RKO (cell line): ENCODE measurements around the gene HIF3A.

Experiments used
- DNase-seq: peaks from one replicate; pipeline ENCODE4 v3.0.0-alpha.2; 2016; ENCODE audit warnings: low spot score

HIF3A gene

DNA sequence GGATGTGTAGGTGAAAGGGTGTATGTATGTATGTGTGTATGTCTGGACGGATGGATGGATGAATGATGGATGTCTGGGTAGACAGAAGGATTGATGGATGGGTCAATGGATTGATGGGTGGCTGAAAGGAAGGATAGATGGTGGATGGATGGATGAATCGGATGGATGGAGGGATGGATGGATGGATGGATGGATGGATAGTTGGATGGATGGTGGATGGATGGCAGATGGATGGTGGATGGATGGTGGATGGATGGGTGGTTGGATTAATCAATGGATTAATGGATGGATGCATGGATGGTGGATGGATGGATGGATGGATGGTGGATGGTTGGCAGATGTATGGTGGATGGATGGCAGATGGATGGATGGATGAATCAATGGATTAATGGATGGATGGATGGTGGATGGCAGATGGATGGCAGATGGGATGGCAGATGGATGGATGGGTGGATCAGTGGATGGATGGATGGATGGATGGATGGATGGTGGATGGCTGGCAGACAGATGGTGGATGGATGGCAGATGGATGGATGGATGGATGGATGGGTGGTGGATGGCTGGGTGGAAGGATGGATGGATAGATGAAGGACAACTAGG, 33.6 kb downstream of the HIF3A start:
- no peak for DNase-seq

DNA sequence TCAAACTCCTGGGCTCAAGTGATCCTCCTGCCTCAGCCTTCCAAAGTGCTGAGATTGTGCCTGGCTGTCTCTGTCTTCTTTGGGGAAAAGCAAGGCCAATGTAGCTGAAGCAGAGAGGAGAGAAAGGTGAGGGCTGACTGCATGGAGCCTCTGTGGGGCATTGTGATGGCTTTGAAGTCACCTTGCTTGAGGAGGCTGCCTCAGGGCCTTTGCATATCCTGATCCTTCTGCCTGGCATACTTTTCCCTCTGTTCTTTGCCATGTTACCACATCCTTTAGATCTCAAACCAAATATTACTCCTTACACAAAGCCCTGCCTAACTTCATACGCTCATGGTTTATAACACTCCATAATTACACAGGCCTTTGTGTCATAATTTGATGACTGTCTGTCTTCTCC, 40.6 kb downstream of the HIF3A start:
- no peak for DNase-seq

DNA sequence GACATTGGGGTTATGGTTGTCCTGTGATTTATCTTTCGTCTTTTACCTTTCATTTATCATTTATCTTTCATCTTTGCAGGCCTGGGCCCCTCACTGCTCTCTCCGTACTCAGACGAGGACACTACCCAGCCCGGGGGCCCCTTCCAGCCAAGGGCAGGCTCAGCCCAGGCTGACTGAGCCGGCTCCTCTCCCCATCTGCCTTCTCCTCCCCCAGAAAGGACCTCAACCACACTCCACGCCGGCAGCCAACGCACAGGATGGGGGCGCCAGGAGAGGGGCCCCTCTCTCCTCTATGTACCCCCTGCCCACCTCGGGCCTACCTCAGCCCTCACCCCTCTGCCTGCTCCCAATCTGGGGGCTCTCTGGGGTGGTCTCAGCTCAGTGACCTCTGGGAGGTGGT, 42.6 kb downstream of the HIF3A start:
- no peak for DNase-seq

DNA sequence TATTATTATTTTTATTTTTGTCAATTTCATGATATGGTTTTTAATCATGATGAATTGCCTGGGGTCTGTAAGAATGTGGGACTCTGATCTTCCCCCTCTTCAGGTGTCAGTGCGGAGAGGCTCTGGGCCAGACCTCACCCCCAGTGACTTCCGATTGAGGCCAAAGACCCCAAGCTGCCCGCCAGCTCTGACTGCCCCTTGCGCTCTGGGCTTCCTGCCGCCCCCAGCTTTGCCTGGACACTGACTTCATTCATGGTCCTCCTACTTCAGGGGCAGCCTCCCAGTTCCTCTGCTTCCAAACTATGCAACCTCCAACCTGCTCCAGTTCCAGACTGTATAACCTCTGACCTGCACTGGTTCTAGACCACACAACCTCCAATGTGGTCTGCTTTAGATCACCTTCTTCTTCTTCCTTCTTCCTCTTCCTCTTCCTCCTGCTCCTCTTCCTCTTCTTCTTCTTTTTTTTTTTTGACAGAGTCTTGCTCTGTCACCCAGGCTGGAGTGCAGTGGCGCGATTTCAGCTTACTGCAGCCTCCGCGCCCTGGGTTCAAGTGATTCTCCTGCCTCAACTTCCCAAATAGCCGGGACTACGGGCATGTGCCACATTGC, 43.3 kb downstream of the HIF3A start:
- no peak for DNase-seq

DNA sequence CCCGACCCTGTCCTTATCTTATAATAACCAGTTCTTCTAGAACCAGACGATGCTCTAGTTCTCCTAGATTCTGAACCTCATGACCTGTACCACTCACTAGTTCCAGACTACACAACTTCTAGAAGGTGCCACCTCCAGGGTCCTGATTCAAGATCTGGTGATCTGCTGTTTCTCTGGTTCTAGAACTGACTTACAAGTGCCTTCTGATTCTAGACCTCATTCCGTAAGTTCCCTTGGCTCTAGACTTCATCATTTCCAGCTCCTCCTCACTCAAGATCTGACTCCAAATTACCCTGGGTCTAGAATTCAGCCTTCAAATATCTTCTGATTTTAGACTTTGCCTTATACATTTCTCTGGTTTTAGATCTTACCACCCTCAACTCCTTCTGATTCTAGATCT, 45.1 kb downstream of the HIF3A start:
- DNase-seq: no peak

DNA sequence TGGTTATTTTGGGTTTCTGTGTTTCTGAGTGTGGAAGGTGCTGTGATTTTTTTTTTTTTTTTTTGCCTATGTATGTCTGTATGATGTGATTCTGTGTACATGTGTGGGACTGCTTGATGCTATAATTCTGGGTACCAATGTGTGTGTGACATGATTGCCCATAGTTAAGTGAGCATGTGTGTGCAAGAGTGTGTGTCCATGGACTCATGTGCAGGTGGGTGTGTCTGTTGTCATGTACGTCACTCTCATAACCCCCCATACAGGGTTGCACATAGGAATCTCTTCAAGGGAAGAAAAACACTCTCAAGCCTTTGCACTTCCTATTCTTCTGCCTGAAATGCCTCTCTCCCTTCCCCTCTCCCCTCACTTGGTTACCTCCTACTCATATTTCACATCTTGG, 47.5 kb downstream of the HIF3A start:
- DNase-seq: no peak

DNA sequence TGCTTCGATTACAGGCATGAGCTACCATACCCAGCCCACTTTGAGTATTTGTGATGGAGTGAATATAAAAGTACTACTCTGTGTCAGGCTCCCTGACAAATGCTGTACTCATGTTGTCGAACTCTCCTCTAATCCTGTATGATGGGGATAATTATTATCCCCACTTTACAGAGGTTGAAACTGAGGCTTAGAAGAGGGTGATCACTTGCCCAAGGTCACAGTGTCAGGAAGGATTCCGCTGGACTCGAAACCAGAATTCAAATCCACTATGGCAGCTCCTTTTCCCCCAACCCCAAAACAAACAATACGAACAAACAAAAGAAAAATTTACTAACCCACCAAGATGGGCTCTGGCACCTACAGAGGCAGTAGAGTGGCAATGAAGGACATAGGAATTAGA, 48.3 kb downstream of the HIF3A start:
- DNase-seq: no peak

DNA sequence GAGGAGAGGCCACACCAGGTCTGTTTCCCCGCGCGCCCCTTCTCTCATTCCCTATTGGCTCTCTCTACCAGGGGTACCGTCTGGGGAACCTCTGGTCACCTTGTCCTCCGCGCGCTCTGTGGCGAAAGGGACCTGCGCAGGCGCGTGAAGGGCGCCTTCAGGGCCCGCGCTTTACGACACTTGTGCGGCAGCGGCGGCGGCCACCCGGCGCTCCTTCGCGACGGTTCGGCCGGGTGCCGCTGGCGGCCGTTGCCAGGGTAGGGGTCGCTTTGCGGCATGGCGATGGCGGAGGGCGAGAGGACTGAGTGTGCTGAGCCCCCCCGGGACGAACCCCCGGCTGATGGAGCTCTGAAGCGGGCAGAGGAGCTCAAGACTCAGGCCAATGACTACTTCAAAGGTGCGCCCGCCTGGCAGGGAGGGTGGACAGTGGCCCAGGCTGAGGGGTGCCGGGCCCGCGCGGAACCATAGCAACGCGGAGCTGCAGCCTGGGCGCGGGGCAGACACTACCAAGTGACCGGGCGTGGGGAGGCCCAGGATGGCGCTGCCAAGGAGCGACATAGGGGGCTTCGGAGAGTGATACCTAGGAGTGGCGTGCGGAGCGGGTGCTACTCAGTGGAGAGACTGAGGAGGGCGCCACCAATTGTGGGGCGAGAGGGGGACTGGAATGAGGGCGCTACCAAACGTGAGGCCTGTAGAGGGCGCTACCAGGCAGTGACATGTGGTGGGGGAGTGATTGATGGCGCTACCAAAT, 50.2 kb downstream of the HIF3A start, which contains the start of gene PPP5C:
Gene PPP5C (plus strand): TSS at position 267 of the 751 bp plus-strand sequence. CDS start 10 bp downstream, at position 277.
- peak; percentile 93 for DNase-seq

DNA sequence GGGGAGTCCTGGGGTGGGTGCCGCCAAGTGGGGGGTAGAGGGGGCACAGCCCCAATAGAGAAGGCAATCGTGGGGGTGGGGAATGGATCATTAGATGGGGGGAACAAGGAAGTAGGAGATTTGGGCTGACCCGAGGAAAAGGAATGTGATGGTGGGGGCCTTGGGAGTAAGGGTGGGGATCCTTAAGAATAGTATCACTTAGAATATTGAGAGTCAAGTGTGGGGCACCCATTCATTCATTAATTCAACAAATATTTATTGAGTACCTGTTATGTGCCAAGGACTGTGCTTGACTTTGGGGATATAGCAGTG, 50.7 kb downstream of the HIF3A start:
- DNase-seq: no peak

DNA sequence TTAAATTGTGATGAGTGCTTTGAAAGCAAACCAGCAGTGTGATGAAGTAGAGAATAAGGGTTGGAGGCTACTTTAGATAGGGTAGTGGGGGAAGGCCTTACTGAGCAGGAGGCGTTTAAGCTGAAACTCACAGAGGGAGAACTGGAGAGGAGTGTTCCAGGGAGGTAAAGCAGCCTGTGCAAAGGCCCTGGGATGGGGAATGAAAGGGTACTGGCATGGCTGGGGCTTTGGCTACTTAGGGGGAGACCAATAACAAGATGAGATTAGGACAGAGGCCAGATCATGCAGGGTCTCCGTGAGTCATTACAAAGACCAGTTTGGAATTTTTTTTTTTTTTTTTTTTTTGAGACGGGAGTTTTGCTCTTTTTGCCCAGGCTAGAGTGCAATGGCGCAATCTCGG, 51.1 kb downstream of the HIF3A start:
- DNase-seq: no peak

DNA sequence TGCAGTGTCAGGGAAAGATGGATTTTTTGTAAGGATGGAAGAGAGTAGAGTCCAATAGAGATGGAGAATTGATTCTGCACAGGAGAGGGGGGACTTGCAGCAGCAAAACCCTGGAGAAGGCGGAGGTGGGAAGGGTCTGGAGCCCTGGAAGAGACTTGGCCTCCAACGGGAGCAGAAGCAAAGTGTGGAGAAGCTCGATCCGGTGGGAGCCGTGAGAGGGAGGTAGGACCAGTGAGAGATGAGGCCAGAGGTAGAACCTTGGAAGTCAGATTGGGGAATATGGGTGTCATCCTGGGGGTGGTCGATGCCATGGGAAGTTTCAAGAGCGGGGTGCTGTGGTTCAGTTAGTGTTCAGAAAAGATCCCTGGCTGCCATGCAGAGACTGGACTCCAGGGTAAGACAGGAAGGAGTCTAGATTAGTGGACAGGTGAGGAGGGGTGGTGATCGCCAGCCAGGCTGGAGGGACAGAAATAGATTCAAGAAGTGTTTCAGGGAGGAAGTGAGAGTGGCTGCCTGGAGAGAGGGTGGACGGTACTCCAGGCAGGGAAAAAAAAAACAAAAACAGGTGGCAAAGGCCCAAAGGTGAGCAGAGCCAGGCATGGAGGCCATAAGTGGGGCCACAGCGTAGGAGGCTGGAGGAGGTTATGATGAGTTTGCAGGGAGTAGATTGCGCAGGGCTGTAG, 52.6 kb downstream of the HIF3A start:
- DNase-seq: no peak

DNA sequence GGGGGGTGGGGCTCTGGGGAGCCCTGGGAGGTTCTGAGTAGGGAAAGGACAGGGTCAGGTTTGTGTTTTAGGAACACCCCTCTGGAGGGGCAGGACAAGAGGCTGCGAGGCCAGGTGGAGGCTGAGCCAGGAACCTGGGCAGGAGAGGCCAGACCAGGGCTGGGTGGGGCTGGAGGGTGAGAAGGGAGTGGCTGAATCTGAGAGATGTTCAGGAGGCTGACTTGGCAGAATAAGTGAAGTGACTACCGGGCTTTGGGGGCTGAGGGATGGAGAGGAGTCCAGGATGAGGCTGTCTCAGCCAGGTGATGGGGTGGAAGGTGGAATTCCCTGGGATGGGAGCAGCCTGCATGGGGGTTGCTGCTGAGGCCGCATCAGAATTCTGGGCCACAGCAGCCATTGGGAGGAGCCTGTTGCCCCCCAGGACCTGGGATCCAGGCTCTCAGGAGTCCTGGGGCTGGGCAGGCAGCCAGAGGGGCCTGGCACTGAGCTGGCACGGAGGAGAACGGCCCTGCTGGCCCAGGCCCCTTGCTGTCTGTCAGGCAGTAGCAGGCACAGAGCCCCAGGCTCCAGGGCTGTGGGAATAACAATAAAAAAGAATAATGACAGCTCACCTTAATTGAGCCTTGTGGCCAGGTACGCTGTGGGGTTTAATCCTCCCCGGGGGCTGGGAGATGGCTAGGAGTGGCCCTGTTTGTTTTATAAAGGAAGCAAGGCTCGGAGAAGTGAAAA, 53.4 kb downstream of the HIF3A start:
- no peak for DNase-seq

DNA sequence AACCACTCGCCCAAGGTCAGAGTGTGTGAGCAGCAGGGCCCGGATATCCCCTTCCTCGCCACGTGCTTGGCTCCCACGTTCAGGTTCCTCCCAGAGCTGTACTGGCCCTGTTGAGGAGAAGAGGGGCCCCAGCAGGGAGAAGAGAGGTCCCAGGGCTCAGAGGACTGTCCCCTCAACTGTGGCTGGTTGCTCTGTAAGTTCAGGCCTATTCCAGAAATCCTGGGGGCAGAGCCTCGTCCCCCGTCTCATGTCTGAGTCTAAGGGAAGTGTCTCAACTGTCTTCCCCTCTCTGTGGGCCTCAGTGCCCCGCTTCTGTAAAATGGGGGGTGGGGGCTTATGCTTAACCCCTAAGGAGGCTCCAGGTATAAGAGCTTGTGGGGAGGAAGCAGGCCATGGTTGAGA, 53.9 kb downstream of the HIF3A start:
- DNase-seq: no peak

DNA sequence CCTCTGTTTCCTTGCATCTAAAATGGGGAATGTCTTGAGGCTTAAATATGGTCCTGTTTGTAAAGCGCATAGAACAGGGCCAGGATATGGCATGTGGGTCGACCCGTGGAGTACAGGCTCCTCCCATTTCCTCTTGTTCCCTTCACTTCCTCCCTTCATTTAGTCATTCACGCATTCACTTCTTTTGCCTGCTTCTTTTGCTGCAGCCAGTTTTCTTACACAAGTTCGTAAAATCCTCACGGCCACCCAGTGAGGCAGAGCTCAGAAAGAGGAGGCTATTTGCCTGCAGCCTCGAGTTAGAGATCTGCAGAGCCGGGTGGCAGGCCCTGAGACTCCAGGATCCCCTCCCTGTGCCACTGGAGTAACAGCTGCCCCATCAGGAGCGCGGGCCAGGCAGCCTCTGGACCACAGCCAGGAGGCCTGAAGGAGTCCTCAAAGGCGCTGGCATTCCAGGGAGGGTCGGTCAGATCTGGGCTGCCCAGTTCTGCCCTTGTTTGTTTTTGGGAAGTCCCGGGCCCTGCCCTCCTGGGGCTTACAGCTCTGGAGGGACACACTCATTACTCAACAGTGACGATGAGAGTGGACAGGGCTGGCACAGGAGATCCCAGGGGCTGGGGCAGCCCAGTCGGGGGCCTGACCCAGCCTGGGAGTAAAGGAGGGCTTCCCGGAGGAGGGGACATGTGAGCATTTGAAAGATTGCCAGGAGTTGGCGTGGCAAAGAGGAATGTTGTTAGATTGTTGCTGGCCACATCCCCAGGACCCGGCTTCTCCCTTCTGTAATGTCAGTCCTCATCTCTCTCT, 54.6 kb downstream of the HIF3A start:
- no peak for DNase-seq

DNA sequence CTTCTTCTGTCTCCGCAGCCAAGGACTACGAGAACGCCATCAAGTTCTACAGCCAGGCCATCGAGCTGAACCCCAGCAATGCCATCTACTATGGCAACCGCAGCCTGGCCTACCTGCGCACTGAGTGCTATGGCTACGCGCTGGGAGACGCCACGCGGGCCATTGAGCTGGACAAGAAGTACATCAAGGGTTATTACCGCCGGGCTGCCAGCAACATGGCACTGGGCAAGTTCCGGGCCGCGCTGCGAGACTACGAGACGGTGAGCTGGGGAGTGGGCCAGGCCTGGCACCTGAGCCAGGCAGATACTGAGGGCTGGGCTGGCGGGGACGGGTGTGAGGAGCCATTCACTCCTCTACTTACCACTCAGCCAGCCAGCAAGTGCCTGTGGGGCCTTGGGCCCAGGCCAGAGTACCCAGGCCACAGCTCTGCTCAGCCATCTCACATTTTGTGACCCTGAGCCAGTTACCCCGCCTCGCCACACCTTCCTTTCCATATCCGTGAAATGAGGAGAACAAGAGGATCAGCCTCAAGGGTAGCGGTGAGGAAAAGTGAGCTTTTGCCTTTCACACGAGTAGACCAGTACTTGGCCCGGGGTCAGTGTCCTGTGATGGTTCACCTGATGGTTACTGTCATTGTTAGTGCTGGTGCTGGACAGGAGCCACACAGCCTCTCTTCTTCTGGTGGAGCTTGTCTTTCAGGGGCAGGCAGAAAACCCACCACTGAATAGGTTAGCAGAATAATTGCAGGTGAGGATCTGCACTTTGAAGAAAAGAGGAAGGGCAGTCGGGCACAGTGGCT, 57.1 kb downstream of the HIF3A start:
- DNase-seq: no peak

DNA sequence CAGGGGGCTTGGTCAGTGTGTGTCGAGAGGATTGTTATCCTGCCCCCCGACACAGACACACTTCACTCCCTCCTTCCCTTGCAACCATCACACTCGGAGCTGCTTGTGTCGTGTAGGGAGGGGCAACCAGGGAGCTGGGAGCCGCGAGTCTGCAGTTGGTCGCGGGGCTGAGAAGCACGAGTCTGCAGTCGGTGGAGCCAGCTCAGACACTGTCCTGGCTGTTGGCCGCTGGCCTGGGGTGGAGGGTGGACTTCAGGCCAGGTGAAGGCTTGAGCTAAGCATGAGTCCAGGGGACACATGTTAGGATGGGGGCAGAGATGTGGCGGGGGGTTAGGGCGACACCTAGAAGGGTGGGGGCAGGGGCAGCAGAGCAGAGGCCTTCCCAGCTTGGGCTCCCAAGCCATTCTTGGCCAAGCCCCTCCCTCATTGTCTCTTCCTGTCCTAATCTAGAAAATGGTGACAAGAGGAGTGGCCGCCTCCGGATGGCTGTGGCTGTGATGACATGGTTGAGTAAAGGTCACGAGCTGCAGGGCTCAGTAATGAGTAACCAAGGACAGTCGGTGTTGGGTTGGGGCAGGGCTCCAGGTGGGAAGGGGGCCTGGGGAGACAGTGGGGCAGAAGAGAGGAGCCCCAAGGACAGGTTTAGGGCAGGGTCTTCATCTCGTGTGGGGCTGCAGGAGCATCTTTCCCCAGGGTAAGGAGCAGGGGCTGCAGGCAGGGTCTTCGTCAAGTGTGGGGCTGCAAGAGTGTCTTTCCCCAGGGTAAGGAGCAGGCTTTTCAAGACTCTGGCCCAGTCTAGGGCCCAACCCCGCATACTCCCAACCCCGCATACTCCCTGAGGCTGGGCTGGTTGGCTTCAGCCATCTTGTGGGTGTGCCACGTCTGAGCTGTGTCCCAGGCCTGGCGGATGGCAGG, 58.6 kb downstream of the HIF3A start:
- DNase-seq: no peak

DNA sequence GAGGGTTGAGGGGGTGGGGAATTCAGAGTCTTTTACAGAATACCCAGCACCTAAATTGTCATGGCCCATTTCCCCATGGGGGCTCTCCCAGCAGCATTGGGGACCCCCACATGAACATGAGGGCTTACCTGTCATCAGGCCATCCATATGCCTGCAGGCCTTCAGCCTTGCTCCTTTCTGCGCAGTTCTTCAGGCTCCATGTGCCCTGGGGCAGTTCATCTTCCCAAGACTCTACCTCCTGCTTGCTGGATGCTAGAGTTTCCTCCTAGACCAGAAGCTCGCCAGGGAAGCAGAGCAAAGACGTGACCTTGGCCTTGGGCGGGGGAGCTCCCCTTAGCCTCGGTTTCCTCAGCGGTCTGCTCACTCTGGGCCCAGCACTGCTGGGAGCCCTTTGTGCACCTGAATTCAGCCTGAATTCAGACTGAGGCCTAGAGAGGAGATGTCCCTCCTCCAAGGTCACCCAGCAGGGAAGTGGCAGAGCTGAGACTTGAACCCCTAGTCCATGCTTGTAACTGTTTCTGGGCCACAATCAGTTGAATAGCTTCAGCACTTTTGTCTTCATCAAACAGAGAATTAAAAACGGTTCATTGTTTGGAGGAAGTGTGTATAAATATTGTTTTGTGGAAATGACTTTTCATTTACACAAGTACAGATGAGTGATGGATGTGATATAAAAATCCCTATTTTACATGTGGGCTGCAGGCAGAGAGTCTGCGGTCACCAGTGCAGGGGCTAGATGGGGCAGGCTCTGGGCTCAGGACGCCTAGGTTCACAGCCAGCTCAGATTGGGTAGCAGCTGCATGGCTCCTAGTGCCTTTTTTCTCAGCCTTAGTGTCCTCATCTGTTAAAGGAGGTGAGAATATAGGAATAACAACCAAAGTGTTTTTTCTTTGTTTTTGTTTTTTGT, 59.6 kb downstream of the HIF3A start:
- no peak for DNase-seq

DNA sequence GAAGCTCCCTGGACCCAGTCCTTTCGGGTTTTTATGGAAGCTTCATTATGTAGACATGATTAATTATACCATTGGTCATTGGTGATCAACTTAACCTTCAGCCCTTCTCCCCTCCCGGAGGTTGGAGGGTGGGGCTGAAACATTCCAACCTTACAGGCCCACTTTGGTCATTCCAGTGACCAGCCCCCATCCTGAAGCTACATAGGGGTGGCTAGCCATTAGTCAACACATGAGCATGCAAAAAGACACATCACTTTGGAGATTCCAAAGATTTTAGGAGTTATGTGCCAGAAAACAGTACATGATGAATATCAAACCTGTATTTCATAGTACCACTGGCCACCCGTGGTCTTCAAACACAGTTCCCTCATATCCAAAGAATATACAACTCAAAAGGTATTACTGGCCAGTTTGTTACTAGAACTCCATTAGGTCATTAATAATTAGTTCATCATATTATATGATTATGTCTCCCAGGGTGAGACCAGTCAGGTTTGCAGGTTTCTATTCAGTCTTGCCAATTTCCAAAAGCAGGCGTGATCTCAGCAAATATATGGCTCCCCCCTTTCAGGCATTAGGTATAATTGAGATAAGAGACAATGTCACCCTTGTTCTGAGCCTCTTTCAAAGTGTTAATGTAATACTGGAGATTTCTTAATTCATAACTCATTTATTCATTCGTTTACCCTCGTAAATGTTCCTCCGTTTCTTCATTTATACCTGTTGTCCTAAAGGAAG, 61.2 kb downstream of the HIF3A start:
- no peak for DNase-seq
